GM23338 (cell line): Measurements from ENCODE around the gene DCUN1D2. TPM values are rescaled to one million over a fixed set of nuclear protein-coding genes. Genes with fewer than 3 reads are reported as not detected.

Experiments
- ATAC-seq: fragments of 200-7000 bp; cut with Tn5 transposase; 3 replicates; pipeline ENCODE4 v1.9.1; 2020
- DNase-seq: peaks from one replicate; pipeline ENCODE4 v3.0.0-alpha.2; 2015; ENCODE audit warnings: low spot score
- H2AFZ ChIP-seq: fragments of 200-600 bp; sonication (generic); 2 replicates; pipeline ENCODE4 v1.8.0; 2016; ENCODE audit warnings: antibody characterized with exemption, mild to moderate bottlenecking, moderate library complexity
- H3F3A ChIP-seq: fragments of 200-600 bp; sonication (generic); replicated peaks from 2 replicates; pipeline ENCODE4 v1.8.0; 2017; ENCODE audit warnings: antibody characterized with exemption, mixed run types, low read depth
- H3K27ac ChIP-seq: fragments of 200-600 bp; sonication (generic); 2 replicates; pipeline ENCODE4 v1.6.1; 2016; ENCODE audit warnings: low read depth
- H3K27me3 ChIP-seq: fragments of 200-600 bp; sonication (generic); 2 replicates; pipeline ENCODE4 v1.8.0; 2016; ENCODE audit warnings: mild to moderate bottlenecking, mixed run types, moderate library complexity; ENCODE audit not compliant: insufficient read depth
- H3K36me3 ChIP-seq: fragments of 200-600 bp; sonication (generic); 2 replicates; pipeline ENCODE4 v1.8.0; 2016; ENCODE audit warnings: mild to moderate bottlenecking; ENCODE audit not compliant: insufficient read depth
- H3K4me1 ChIP-seq: fragments of 200-600 bp; sonication (generic); 2 replicates; pipeline ENCODE4 v1.8.0; 2016; ENCODE audit warnings: mild to moderate bottlenecking, moderate library complexity; ENCODE audit not compliant: insufficient read depth
- H3K4me2 ChIP-seq: fragments of 200-600 bp; sonication (generic); 2 replicates; pipeline ENCODE4 v1.7.1; 2017; ENCODE audit warnings: mixed run types
- H3K4me3 ChIP-seq: fragments of 200-600 bp; sonication (generic); 2 replicates; pipeline ENCODE4 v1.6.1; 2016; ENCODE audit warnings: mixed run types
- H3K79me2 ChIP-seq: fragments of 200-600 bp; sonication (generic); replicated peaks from 2 replicates; pipeline ENCODE4 v1.8.0; 2017; ENCODE audit warnings: mild to moderate bottlenecking; ENCODE audit not compliant: insufficient read depth
- H3K9me2 ChIP-seq: fragments of 200-600 bp; sonication (generic); 2 replicates; pipeline ENCODE4 v1.8.0; 2017; ENCODE audit not compliant: insufficient read depth
- H4K20me1 ChIP-seq: fragments of 200-600 bp; sonication (generic); replicated peaks from 2 replicates; pipeline ENCODE4 v1.8.0; 2017; ENCODE audit warnings: mild to moderate bottlenecking; ENCODE audit not compliant: insufficient read depth
- H3K27ac Mint-ChIP-seq: 2 replicates; pipeline ENCODE4 v1.8.0; 2020; ENCODE audit warnings: inconsistent platforms, mild to moderate bottlenecking, moderate library complexity, mixed read lengths
- H3K27me3 Mint-ChIP-seq: 3 replicates; pipeline ENCODE4 v1.8.0; 2022; ENCODE audit warnings: low read depth, mild to moderate bottlenecking, moderate library complexity, mixed read lengths, inconsistent platforms; ENCODE audit not compliant: insufficient read depth, poor library complexity
- H3K36me3 Mint-ChIP-seq: 3 replicates; pipeline ENCODE4 v1.8.0; 2021; ENCODE audit warnings: low read depth, mild to moderate bottlenecking, inconsistent platforms, moderate library complexity, mixed read lengths
- H3K4me1 Mint-ChIP-seq: 3 replicates; pipeline ENCODE4 v1.8.0; 2020; ENCODE audit warnings: mild to moderate bottlenecking, inconsistent platforms, mixed read lengths
- H3K4me3 Mint-ChIP-seq: 3 replicates; pipeline ENCODE4 v1.8.0; 2021; ENCODE audit warnings: moderate library complexity, mild to moderate bottlenecking, inconsistent platforms, mixed read lengths
- H3K9me3 Mint-ChIP-seq: 3 replicates; pipeline ENCODE4 v1.8.0; 2020; ENCODE audit warnings: moderate library complexity, mild to moderate bottlenecking, inconsistent platforms, mixed read lengths
- CREB1 ChIP-seq: fragments of 250-450 bp; sonication (Bioruptor Pico); IDR thresholded peaks from 2 replicates; pipeline ENCODE4 v1.5.0; 2020; ENCODE audit warnings: low read depth, mild to moderate bottlenecking, moderate library complexity
- CTCF ChIP-seq, 2 experiments: fragments of 200-600 bp in 1 of 2; sonication (generic) in 1 of 2; conservative IDR thresholded peaks; 2 replicates each; pipeline versions ENCODE4 v1.5.1 to v1.6.1; 2016 to 2017; ENCODE audit warnings: antibody characterized with exemption in 2 of 2, low read depth in 2 of 2, mild to moderate bottlenecking in 2 of 2, moderate library complexity in 1 of 2
- ETS1 ChIP-seq: IDR thresholded peaks from 2 replicates; pipeline ENCODE4 v1.6.1; 2016; ENCODE audit warnings: antibody characterized with exemption
- EZH2phosphoT487 ChIP-seq: fragments of 200-600 bp; sonication (generic); IDR thresholded peaks from one replicate; pipeline ENCODE4 v1.8.1; 2018; ENCODE audit warnings: antibody characterized with exemption; ENCODE audit not compliant: unreplicated experiment
- JUNB ChIP-seq: IDR thresholded peaks from one replicate; pipeline ENCODE4 v1.6.1; 2016; ENCODE audit warnings: antibody characterized with exemption; ENCODE audit not compliant: unreplicated experiment
- NANOG ChIP-seq: IDR thresholded peaks from 2 replicates; pipeline ENCODE4 v1.6.1; 2016; ENCODE audit warnings: antibody characterized with exemption, borderline replicate concordance
- REST ChIP-seq: IDR thresholded peaks from one replicate; pipeline ENCODE4 v1.6.1; 2018; ENCODE audit warnings: antibody characterized with exemption; ENCODE audit not compliant: unreplicated experiment
- STAT1 ChIP-seq: IDR thresholded peaks from one replicate; pipeline ENCODE4 v1.6.1; 2016; ENCODE audit warnings: antibody characterized with exemption; ENCODE audit not compliant: unreplicated experiment
- polyA plus RNA-seq: library from polyadenylated mRNA; unstranded; fragments of >200 nt; fragmentation: Nextera tagmentation; extraction: Ambion mirVana; gene quantifications from 2 replicates; pipeline ENCODE4 v1.2.1, GENCODE V29; 2016
- total RNA-seq: library from RNA; depleted of rRNA; stranded (reverse); fragments of >200 nt; shearing (Covaris generic); gene quantifications from 2 replicates; pipeline ENCODE4 v1.2.3, GENCODE V29; 2014

The DCUN1D2 gene
- total and polyA plus RNA-seq, 2 experiments from 2014 or later = 12.3 to 38.0 TPM

GRCh38 chr13:113475911-113476310, 14.6 kb downstream of the DCUN1D2 start:
- Mint-ChIP-seq H3K9me3 (no peaks in the 10 kb centered on the region), H3K36me3 (peaks cover 59% of the 10 kb centered on the region)
- H3K27me3 ChIP-seq = no peaks in the 10 kb centered on the region

GRCh38 chr13:113475280-113475679, 15.2 kb downstream of the DCUN1D2 start:
- peaks cover 24% of the 10 kb centered on the region; the same call in 1 of the 2 replicates for H4K20me1 ChIP-seq
- Mint-ChIP-seq H3K36me3 (peaks cover 61% of the 10 kb centered on the region), H3K4me1 (0 out of 3 replicates have a peak, but pooled peaks cover 3% of the 10 kb centered on the region), H3K4me3 (no peak overlapping the region), H3K9me3 (no peaks in the 10 kb centered on the region), H3K27ac (no peak overlapping the region), H3K27me3 (peaks cover 7% of the 10 kb centered on the region)
- H2AFZ ChIP-seq = no peak overlapping the region
- H3K4me1 ChIP-seq = no peaks in the 10 kb centered on the region
- ATAC-seq (no peak), DNase-seq (no peak)
- H3K79me2 ChIP-seq = peaks cover 41% of the 10 kb centered on the region
- H3K4me3 ChIP-seq = no peak overlapping the region
- H3K4me2 ChIP-seq = no peak overlapping the region
- no peaks in the 10 kb centered on the region for H3K27me3 ChIP-seq
- no peak overlapping the region for H3K27ac ChIP-seq
- 0 out of 2 replicates have a peak, but pooled peaks cover 6% of the 10 kb centered on the region for H3F3A ChIP-seq
- H3K9me2 ChIP-seq = no peaks in the 10 kb centered on the region
- peaks cover 46% of the 10 kb centered on the region for H3K36me3 ChIP-seq
- TF ChIP-seq CREB1 (CRISPR knock-in tag) = no peak
- no peak for TF ChIP-seq EZH2phosphoT487
- TF ChIP-seq JUNB = no peak
- no peak for TF ChIP-seq ETS1
- no peak for TF ChIP-seq STAT1
- TF ChIP-seq REST = no peak
- TF ChIP-seq CTCF (conservative IDR thresholded peaks at IDR 0.05; ENCODE audit: low read depth in 2 of 2) = no peak
- TF ChIP-seq NANOG = no peak

More at GRCh38 chr13:113475911-113476310, 14.6 kb downstream of the DCUN1D2 start:
- H3K4me3 ChIP-seq = no peak overlapping the region
- peaks cover 42% of the 10 kb centered on the region for H3K79me2 ChIP-seq
- H3K9me2 ChIP-seq = no peaks in the 10 kb centered on the region
- no peak overlapping the region for H3K27ac Mint-ChIP-seq
- no peaks in the 10 kb centered on the region for H3K4me1 ChIP-seq
- 0 out of 2 replicates have a peak, but pooled peaks cover 6% of the 10 kb centered on the region for H3F3A ChIP-seq
- H3K4me2 ChIP-seq = no peak overlapping the region
- H3K4me3 Mint-ChIP-seq = no peak overlapping the region
- H3K4me1 Mint-ChIP-seq = 0 out of 3 replicates have a peak, but pooled peaks cover 3% of the 10 kb centered on the region
- no peak overlapping the region for H2AFZ ChIP-seq
- H3K27me3 Mint-ChIP-seq = peaks cover 7% of the 10 kb centered on the region
- peaks cover 26% of the 10 kb centered on the region; the same call in 1 of the 2 replicates for H4K20me1 ChIP-seq
- DNase-seq = no peak
- TF ChIP-seq CREB1 (CRISPR knock-in tag) (no peak), CTCF (conservative IDR thresholded peaks at IDR 0.05; ENCODE audit: low read depth in 2 of 2) (no peak)
- ATAC-seq = no peak
- H3K27ac ChIP-seq = no peak overlapping the region
- peaks cover 46% of the 10 kb centered on the region for H3K36me3 ChIP-seq
